Activated effector memory CD4-positive, alpha-beta T cell treated with Interleukin-2 at 50 U/mL for 16 hours (primary cell): ENCODE measurements around the gene HOXC13.

Experiments
- DNase-seq: peaks from one replicate; pipeline ENCODE4 v3.0.0-alpha.2; 2020

Gene HOXC13

DNA sequence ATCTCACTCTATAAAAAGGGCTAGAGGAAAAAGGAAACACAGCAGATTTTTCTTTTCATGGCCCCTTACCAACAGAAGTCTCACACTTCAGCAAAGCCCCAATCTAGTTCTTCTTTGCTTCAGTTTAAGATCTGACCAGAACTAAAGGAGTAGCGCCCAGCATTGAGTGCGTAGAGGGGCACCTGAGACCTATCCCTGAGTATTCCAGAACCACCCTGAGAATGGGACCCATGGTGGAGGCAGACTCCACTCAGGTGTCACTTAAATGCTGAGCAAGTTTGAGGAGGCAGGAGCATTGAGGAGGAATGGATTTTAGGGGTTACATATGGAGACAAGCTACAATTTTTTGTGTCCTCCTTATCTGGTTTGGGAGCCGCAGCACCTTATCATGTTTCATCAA is 32.5 kb downstream of the HOXC13 start:
- DNase-seq = no peak

DNA sequence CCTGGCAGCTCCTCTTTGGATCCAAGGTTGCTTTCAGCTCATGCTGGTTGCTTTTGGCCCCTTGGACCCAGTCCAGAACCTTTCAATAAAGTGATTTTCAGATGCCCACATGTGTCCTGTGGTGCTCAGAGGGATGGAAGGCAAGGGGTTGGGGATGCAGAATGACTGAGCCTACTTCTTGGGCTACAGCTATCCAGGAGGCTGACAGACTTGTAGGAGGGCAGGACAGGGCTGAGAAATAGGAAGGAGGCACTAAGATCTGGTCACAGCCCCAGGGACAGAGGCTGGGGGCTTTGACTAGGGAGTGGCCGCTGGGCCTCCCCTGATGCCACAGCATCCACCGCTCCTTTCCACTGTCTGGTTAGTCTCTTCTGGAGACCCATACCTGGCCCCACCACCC is 33.1 kb downstream of the HOXC13 start:
- no peak for DNase-seq

DNA sequence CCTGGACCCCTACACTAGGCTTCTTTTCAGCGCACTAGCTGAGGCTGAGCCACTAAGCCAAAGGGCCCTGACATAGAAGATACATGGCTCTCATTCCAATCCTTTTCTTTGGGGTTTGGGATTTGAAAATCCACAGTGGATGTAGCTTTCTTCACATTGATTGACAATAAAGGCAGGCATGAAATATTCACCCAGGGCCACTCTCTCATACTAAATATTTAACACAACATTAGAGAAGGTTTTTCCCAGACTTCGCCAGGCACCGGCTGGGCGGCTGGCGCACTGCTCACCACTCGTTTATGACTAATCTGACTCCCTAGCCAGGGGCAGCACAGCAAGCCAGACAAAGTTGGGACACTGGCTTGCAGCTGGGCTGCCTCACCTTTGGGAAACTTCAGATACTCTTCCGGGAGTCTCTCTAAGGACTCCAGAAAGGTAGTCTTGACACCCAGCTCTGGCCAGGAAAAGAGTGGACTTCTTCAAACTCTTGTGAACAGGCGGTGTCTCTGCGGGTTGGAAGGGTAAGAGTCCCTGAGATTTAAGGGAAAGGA is 33.6 kb downstream of the HOXC13 start:
- no peak for DNase-seq

DNA sequence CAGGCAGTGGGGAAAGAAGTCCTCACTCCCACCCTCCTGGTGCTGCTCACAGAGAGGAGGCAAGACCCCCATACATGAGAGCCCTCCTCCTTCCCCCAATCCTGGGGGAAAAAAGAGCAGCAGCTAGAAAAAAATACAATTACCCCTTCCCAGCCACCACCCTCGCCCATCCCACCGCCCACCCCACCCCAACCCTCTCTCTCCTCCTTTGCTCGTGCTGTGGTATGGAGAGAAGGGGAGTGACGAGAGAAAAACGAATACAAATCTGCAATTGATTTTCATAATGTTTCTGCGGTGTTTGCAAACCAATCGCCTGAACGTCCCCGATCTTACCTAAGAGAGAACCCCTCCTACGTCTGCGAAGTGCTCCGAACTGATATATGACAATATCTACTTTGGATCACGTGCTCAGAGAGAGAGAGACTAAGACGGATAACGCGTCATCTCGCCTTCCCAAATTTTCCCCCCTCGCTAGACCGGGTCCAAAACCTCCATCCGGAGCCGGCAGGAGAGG is 34.1 kb downstream of the HOXC13 start, which contains the start of gene HOXC11:
Gene HOXC11 (plus strand): TSS at position 405 of the 514 bp plus-strand sequence. CDS start 116 bp downstream, outside the sequence.
- DNase-seq = no peak

DNA sequence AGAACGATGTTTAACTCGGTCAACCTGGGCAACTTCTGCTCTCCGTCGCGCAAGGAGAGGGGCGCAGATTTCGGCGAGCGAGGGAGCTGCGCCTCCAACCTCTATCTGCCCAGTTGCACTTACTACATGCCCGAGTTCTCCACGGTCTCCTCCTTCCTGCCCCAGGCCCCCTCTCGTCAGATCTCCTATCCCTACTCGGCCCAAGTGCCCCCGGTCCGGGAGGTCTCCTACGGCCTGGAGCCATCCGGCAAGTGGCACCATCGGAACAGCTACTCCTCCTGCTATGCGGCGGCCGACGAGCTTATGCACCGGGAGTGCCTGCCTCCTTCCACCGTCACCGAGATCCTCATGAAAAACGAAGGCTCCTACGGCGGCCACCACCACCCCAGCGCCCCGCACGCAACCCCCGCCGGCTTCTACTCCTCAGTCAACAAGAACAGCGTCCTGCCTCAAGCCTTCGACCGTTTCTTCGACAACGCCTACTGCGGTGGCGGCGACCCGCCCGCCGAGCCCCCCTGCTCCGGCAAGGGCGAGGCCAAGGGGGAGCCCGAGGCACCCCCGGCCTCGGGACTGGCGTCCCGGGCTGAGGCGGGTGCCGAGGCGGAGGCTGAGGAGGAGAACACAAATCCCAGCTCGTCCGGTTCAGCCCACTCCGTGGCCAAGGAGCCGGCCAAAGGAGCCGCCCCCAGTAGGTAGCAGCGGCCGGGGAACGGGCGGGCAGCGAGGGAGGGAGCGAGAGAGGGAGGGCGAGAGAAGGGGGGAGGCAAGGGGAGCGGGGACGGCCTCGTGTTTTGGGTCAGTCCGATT is 34.8 kb downstream of the HOXC13 start:
- no peak for DNase-seq

DNA sequence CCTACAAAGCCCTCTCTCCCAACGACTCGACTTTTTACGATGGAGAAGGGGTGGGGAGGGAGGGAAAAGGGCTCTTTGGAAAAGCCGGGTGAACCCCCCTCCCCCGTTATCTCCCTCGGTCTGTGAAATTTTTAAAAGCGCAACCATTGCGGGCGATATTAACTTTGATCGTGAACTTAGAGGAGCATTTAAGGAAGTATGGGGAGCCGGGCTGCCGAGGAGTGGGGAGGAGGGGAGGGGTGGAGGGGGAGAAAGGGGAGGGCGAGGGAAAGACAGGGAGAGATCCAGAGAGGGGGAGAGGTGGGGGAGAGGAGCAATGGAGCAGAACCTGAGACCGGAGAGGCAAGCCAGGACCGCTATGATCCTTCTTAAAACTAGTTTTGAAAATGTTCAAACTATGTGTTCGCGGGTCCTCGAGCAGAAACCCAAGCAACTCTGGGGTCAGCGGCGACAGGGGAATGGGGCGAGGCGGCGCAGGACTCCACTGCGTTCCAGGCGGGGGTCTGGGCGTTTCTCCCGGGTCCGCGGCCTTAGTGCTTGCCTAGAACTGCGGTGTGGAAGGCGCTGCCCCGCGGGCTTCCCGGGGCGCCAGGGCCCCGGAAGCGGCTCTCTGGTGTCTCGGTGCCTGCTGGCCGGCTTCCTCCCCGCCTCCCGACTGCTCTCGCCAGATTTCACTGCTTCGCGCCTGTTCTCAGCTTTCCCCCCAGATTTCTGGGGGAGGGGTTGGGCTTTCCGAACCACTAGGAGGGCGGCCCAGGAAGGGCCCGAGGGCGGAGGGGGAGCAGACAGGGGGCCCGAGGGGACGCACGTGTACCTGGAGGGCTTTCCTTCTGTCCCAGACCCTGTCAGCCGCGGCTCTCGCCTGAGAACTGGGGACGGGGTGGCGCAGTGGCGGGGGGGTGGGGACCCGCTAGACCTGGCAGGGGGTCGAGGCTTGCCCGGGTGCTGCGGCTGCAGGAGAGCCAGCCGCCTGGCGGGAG is 35.7 kb downstream of the HOXC13 start, which contains the start of gene HOTAIR:
Gene HOTAIR (minus strand): TSS at position 871 of the 980 bp plus-strand sequence.
- DNase-seq = no peak

DNA sequence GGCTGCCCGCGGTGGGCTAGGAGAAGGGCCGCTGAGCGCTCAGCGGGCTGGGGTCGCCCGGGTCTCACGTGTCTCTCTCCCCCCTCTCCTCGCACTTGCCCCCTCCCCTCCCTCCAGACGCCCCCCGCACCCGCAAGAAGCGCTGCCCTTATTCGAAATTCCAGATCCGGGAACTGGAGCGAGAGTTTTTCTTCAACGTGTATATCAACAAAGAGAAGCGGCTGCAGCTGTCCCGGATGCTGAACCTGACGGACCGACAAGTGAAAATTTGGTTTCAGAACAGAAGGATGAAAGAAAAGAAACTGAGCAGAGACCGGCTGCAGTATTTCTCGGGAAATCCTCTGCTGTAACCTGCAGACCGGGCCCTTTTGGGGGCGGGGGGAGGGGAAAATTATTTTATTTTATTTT is 36.4 kb downstream of the HOXC13 start:
- no peak for DNase-seq

DNA sequence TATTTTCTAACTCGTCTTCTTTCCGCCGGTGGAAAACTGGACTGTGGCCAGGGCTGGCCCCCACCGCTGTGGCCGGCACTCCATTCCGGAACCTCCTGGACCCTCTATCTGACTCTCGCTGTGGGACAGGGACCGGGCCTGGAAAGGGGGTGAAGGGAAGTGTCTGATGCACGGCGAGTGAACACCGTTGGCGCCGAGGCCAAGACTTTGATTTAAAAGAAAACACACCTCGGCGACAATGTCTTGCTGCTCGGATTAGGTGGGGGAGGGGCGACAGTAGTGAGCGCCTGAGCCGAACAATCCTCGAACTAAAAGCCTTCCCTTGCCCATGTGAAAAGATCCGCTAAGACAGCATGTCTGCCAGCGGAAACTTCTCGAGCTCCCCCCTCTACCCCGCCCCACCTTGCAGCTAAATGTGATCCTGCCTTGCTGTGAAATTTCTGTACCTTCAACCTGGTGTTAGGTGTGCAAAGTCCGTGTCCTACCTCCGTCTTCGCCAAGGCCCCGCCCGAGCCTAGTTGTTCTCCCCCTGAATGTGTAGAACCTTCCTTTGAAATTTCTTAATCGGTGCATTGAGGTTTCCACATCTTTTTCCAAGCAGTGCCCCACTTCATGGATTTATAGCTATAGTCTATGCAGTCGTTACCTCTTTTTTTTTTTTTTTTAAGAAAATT is 37.0 kb downstream of the HOXC13 start:
- DNase-seq = no peak

DNA sequence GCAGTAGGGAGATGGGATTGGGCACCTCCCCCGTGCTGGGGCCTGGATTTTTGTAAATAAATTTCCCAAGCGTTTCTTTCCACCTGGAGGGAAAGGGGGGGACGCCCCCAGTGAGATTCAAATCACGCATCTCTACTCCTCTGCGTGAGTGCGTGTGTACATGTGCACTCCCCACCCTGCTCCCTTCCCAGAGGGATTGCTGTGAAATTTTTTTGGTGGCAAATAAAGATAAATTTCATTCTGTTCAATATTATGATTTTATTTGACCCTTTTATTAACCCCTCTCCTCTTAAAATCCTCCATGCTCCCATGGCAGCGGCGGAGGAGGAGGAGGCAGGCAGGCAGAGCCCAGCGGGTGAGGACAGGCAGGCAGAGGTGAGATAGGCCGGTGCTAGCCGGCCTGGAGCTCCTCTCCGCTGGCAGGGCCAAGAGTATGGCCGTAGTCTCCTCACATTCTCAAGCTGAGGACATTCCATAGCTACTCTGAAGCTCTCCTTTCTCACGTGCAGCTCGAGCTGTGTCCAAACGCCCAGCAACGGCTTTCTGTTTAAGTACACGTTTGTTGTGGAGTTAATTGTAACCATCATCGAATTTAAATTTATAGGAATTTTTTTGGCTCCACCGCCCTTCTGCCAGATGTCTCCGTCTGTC is 37.7 kb downstream of the HOXC13 start:
- DNase-seq = no peak

DNA sequence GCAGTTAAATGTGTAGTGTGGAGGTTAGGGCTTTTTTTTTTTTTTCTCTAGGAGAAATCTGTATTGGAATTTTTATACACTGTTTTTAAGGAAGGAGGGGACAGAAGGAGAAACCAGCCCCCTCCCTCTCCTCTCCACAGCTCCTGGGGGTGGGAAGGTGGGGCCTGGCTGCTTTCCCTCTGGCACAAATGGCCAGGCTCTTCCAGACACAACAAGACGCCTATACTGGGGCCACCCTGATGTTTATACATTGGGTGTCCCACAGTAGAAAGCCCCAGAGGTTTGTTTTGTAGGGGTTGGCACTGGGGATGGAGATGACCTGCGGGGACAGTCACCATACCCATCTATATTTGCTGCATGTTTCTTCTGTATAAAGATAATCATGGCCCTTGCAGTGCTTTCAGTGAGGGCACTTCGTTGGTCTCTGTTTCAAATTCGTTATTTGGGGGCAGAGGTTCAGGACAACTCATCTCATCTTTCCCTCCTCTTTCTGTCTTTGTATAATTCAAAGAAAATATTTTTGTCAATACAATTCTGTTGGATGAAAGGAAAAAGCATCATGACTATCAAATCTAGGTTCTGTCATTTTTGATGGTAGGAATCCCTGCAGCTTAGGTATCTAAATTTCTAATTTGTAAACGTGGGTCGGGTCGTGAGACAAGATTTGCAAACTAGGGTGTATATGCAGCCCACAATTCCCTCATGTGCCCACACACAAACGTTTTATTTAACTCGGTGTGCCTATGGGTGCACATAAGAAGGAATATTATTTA is 38.4 kb downstream of the HOXC13 start:
- no peak for DNase-seq

DNA sequence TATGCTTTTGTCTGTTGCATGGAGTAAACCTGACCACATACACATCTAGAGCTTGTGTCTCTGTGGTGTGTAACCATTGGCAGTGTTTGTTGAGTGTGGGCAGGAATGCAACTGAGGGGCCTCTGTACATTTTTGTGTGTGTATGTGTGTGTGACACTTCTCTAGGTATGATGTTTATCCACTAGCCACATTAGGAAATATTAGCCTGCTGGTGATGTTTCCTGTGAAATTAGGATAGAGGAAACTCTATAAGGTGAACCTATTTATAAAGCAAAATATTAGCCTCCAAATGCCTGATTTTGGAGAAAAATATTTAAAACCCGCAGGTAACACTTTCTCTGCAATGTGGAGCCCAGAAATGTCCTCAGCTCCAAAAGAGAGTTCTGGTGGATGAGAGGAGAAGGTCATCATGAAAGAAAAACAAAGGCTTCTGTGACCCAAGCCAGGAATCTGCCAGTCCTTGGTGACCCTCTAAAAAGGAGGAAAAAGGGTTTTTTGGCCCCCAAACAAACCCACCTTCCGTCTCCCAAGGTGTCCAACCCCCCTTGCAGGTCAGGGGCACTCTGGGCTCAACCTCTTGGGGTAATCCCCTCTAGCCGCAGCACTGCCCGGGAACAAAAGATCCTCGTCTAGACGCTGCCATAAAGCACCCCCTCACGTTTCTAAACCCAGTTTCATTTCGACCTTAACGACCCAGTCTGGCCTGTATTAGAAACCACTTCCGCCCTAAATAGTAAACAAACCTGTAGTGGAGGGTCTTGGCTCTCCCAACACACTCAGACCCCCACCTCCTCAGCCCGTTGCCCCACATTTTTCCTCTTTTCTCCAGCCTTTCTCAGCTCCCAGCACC is 39.2 kb downstream of the HOXC13 start:
- no peak for DNase-seq

DNA sequence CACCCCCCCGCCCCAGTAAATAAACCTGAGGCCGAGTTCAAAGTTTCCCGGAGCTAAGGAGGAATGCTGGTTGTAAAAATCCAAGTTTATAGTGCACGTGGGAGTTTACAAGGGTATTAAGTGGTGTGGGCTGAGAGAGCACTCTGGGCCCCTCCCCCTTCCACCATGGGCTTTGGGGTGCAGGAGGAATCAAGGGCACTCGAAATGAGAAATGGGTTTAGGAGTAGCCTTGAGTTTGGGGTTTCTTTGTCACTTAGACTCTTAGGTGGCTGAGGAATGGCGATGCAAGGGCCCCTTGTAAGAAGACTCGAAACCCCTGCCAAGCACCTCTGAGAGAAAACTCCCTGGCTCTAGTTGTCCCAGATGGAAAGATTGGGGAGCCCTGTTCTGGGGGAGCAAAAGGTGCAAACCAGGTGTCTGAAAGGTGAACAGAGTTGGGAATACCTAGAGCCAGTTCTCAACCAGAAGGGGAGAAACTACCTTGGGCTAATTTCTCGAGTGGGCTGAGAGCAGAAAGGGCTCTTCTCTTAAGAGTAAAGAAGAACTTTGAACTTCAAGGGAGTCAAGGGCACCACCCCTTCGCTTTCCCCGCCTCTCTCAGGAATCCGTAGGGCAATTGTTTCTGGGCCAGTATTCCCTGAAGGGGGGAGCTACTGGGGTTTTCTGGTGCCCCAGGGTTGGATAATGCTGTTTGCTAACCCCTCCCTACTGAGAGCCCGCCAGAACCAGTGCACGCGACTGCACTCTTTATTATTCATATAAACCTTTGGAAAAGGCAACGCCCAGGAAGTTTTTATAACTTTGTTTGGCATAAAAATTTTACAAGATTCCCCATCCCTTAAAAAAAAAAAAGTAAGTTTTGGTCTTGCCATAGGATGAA is 40.1 kb downstream of the HOXC13 start:
- no peak for DNase-seq

DNA sequence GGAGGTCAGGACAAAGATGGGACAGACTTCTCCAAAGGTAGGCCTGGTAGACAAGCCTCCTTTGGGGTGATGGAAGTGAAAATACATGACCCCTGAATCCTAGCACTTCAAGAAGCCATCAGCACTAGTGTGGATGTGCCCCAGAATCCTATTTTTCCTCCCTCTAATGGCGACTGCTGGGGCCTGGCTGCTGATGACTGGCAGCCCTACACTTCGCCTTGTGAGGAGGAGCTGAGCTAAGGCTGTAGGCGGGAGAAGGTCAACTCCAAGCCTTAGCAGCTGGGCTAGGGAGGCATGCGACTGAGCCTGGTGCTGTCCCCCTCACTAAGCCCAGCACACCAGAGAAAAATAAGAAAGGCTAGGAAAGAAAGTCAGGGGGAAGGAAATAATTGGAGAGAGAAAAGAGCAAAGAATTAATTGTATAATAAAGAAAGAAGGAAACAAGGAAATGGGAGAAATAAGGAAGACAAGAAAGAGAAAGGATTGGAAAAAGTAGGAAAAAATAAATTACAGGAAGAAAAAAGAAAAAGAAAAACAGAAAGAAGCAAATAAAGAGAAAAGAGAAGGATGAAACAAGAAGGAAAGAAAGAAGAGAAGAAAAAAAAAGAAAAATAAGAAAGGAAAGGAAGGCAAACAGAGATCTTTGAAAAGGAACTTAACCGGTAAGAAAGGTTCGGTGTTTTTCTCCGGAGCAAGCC is 41.6 kb downstream of the HOXC13 start:
- no peak for DNase-seq

DNA sequence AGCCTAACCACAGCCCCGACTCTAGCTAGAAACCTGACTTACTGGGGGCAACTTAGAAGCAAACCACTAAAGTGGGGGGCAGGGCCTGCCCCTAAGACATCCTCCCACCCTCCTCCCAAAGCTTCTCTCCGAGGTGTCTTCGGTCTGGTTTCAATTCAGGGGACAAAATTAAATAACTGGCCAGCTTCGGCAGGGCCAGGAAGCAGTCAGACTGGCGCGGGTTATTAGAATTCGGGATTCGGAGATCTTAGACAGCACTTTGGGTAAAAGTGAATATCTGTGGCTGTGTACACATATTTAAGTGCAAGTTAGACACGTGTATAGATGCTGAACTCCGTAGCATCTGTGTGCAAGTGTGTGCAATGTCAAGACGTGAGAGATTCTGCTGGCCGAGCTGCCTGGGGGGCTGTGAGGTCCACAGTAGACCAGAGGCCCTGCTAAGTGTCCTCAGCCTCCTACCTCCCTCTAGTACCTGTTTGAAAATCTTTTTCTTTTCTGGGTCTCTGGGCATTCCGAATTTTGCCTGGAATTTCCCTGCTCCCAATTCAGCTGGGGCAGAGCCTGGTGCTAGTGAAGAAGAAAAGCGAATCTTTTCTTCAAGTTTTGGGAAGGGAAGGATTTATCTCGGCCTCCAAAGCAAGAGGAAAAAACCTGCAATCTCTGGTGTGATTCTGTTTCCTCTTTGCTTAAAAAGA is 42.3 kb downstream of the HOXC13 start:
- DNase-seq = no peak

DNA sequence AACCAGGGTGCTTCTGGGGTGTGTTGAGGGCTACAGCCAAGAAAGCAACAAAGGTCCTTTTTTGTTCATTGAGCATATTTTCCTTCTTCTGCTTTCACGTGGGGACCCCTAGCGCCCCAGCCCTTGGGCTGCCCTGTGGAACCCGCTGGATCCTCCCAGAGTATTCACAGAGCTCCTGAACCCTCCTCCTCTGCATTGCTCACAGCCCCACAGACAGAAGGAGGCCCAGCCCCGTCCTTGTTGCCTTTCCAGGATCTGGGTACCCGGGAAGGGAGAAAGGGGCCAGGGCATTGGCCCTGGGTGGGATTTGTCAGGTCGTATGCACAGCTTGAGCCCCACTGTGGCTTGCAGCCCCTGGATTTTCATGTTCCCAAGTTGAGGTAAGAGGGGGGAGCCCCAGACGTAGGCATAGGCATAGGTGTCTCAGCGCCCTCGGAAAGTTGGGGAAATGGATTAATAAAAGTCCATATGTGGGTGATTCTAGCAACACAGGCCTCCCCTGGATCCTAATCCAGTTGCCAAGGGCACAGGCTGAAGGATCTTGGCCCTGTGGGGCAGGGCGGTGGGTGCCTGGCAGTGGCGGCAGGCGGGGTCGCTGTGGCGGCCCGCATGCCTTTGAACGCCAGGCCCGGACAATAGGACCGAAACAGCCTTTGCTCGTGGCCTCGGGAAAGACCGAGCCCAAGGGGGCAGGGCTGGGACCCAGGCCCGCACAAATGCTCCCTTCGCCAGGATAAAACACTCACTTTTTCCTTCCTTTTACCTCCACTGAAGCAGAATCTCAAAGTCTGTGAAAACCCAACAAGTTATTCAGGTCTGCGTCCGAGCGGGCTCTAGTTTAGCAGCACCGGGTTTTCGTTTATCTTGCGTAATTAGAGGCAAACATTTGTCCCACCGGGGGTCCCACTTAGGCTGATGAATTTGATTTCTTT is 43.3 kb downstream of the HOXC13 start:
- DNase-seq = no peak
